PC-9 (cell line): ENCODE results near the gene PTPRF. TPM values are rescaled to one million over a fixed set of nuclear protein-coding genes. Genes with fewer than 3 reads are reported as not detected.

ENCODE experiments used
- BruUV-seq: library from RNA; stranded (reverse); fragments of 400-500 nt; replicated peaks from 2 replicates; lab custom pipeline; 2021; lab: Mats Ljungman, UMichigan
- CTCF ChIA-PET: fragments of 300-600 bp; sonication (Branson Sonifier 250); formaldehyde crosslinking; loops from one replicate; lab custom pipeline; 2022; ENCODE audit warnings: antibody characterized with exemption; lab: Charles Lee
- POLR2A ChIA-PET: fragments of 300-600 bp; sonication (Branson Sonifier 250); formaldehyde crosslinking; loops from one replicate; lab custom pipeline; 2022; ENCODE audit warnings: antibody characterized with exemption; ENCODE audit not compliant: unreplicated experiment; lab: Charles Lee
- DNase-seq, 2 experiments: peaks; one replicate each; pipeline versions ENCODE4 v3.0.0 to v3.0.0-alpha.2; 2015 to 2022; ENCODE audit warnings: mixed read lengths in 1 of 2
- H2AFZ ChIP-seq: fragments of 200-600 bp; sonication (generic); 2 replicates; pipeline ENCODE4 v1.8.1; 2017; ENCODE audit warnings: antibody characterized with exemption
- H3F3A ChIP-seq: fragments of 200-600 bp; sonication (generic); 2 replicates; pipeline ENCODE4 v1.8.1; 2017; ENCODE audit warnings: antibody characterized with exemption, mild to moderate bottlenecking, low read depth; ENCODE audit not compliant: insufficient read depth
- H3K27ac ChIP-seq: fragments of 200-600 bp; sonication (generic); 2 replicates; pipeline ENCODE4 v1.6.1; 2016; ENCODE audit warnings: mixed run types
- H3K27me3 ChIP-seq: fragments of 200-600 bp; sonication (generic); 2 replicates; pipeline ENCODE4 v1.6.1; 2016; ENCODE audit warnings: low read depth, mixed run types; ENCODE audit not compliant: insufficient read depth
- H3K36me3 ChIP-seq: fragments of 200-600 bp; sonication (generic); 2 replicates; pipeline ENCODE4 v1.6.1; 2016; ENCODE audit warnings: low read depth, mixed run types
- H3K4me1 ChIP-seq: fragments of 200-600 bp; sonication (generic); replicated peaks from 2 replicates; pipeline ENCODE4 v1.6.1; 2016; ENCODE audit warnings: mixed run types; ENCODE audit not compliant: insufficient read depth
- H3K4me2 ChIP-seq: fragments of 200-600 bp; sonication (generic); 2 replicates; pipeline ENCODE4 v1.6.1; 2017; ENCODE audit warnings: mixed run types
- H3K4me3 ChIP-seq: fragments of 200-600 bp; sonication (generic); 2 replicates; pipeline ENCODE4 v1.6.1; 2016; ENCODE audit warnings: mixed run types
- H3K79me2 ChIP-seq: fragments of 200-600 bp; sonication (generic); 2 replicates; pipeline ENCODE4 v1.6.1; 2017; ENCODE audit warnings: low read depth, mixed run types
- H3K9me2 ChIP-seq: fragments of 200-600 bp; sonication (generic); 2 replicates; pipeline ENCODE4 v1.8.1; 2017; ENCODE audit warnings: mild to moderate bottlenecking; ENCODE audit not compliant: insufficient read depth
- H3K9me3 ChIP-seq: fragments of 200-600 bp; sonication (generic); 2 replicates; pipeline ENCODE4 v1.8.1; 2016; ENCODE audit warnings: low read depth; ENCODE audit not compliant: insufficient read depth
- H4K20me1 ChIP-seq: fragments of 200-600 bp; sonication (generic); 2 replicates; pipeline ENCODE4 v1.8.1; 2017; ENCODE audit not compliant: insufficient read depth
- EZH2 ChIP-seq: fragments of 200-600 bp; sonication (generic); IDR thresholded peaks from 2 replicates; pipeline ENCODE4 v1.8.0; 2017; ENCODE audit warnings: antibody characterized with exemption, low read depth
- intact Hi-C: fragments of 100-400 bp; cut with micrococcal nuclease; formaldehyde crosslinking; loops from one replicate; pipeline ENCODE4 v1.10.0; 2022; ENCODE audit not compliant: unreplicated experiment
- total RNA-seq: library from RNA; stranded (reverse); gene quantifications from 2 replicates; pipeline ENCODE4 v1.2.3, GENCODE V29; 2021
- TF ChIP-seq, protein P1 (sequence below): fragments of 200-600 bp; sonication (generic); conservative IDR thresholded peaks from 2 replicates; pipeline ENCODE4 v1.6.1; 2017; ENCODE audit warnings: mixed run types, antibody characterized with exemption, mild to moderate bottlenecking, moderate library complexity

Gene PTPRF
- total RNA-seq, 1 experiment from 2014 or later: 359 TPM

DNA sequence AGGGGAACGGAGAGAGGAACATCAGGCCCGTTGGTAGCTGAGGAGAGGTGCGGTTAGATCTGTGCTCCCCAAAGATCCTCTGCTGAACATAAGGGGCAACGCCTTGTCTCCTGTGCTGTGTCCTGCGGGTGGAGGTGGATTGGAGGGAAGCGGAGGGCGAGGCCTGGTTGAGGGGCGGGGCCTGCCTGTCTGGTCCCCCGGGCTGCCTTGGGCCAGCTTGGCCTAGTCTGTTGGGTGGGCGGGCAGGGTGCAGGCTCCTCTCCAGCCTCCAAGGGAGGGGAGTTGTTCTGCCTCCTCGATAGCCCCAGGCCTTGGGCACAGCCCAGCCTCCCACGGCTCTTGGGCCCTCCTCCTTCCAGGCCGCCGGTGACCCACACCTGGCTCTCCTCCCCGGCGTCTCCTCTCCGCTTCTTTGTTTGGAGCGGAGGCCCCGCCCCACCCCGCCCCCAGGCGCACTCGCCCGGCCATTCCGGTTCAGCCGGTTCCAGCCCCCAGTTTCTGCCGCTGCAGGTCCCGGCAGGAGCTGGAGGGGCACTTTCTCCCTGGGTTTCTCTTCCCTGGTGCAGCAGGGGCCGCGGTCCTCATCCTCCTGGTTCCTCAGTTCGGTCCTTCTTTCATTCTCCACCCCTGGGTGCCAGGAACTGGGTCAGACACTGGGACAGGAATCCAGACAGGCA lies 19.4 kb downstream of the PTPRF start:
- Histone ChIP-seq H3K27me3 (no peaks in the 10 kb centered on the region), H2AFZ (no peak overlapping the region), H3K4me3 (peak overlapping the region; percentile 59), H3K9me3 (no peaks in the 10 kb centered on the region), H3K4me2 (peak overlapping the region; percentile 100), H4K20me1 (no peaks in the 10 kb centered on the region), H3K27ac (peak overlapping the region; percentile 88), H3K4me1 (peaks cover 87% of the 10 kb centered on the region), H3K36me3 (peaks cover 7% of the 10 kb centered on the region; the same call in 1 of the 2 replicates), H3K9me2 (no peaks in the 10 kb centered on the region), H3K79me2 (peaks cover 64% of the 10 kb centered on the region), H3F3A (peaks cover 35% of the 10 kb centered on the region)
- intact Hi-C loops: loop anchor here (1.0 to 10.0 kb wide), 4 partner anchors 14 to 285 kb away; partner anchors contain the start of gene KDM4A
- ChIA-PET POLR2A (interaction anchor here (0.6 kb wide), 3 partner anchors 23 to 663 kb away, joined by 4 to 18 read pairs (median 5); no protein-coding TSS in a partner anchor), CTCF (interaction anchor here (0.6 to 0.9 kb wide), 4 partner anchors 13 to 137 kb away, joined by 3 to 5 read pairs (median 3); partner anchors contain the start of gene PTPRF)
- BruUV-seq: no TSS peak
- DNase-seq: peak; percentile 91 to 99
- TF ChIP-seq, protein P1, sequence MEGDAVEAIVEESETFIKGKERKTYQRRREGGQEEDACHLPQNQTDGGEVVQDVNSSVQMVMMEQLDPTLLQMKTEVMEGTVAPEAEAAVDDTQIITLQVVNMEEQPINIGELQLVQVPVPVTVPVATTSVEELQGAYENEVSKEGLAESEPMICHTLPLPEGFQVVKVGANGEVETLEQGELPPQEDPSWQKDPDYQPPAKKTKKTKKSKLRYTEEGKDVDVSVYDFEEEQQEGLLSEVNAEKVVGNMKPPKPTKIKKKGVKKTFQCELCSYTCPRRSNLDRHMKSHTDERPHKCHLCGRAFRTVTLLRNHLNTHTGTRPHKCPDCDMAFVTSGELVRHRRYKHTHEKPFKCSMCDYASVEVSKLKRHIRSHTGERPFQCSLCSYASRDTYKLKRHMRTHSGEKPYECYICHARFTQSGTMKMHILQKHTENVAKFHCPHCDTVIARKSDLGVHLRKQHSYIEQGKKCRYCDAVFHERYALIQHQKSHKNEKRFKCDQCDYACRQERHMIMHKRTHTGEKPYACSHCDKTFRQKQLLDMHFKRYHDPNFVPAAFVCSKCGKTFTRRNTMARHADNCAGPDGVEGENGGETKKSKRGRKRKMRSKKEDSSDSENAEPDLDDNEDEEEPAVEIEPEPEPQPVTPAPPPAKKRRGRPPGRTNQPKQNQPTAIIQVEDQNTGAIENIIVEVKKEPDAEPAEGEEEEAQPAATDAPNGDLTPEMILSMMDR: no peak
- no peak for TF ChIP-seq EZH2

DNA sequence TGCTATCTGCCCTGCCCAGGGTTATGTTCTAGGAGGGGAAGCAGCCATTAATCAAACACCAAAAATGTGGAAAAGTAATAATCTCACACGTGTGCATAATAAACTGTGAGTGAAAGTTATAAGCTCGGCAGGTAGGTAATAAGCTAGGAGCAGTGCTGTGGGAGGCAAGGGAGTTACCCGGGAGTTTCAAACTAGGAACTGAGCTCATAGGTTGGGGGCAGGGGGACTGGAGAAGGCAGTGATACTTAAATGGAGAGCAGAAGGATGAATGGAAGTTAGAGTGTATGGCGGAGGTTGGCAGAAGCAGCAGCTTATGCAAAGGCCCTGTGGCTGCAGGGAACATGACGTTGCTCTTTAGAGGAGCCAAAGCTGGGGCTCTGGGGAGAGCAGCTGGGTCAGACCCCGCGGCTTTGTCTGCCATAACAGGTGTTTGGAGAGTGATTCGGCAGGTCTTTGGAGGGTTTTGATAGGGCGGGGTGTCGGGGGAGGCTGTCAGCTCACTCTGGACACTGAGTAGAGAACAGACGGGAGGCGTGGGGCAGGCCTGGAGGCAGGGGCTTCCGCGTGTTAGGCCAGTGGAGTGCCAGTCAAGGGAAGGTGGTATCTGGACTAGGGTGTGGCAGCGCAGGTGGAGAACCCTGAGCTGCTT lies 20.0 kb downstream of the PTPRF start:
- Histone ChIP-seq H3K9me2 (no peaks in the 10 kb centered on the region), H3K79me2 (peaks cover 61% of the 10 kb centered on the region), H3K36me3 (peaks cover 11% of the 10 kb centered on the region), H3K27ac (peak overlapping the region; percentile 88), H3K27me3 (no peaks in the 10 kb centered on the region), H3F3A (peaks cover 33% of the 10 kb centered on the region), H3K4me3 (peak overlapping the region; percentile 59), H2AFZ (no peak overlapping the region), H4K20me1 (no peaks in the 10 kb centered on the region), H3K4me1 (peaks cover 84% of the 10 kb centered on the region), H3K9me3 (no peaks in the 10 kb centered on the region), H3K4me2 (peak overlapping the region; percentile 100)
- POLR2A ChIA-PET: interaction anchor here (0.6 kb wide), 3 partner anchors 23 to 662 kb away, joined by 4 to 18 read pairs (median 5); no protein-coding TSS in a partner anchor
- TF ChIP-seq, protein P1: no peak
- TF ChIP-seq EZH2: no peak
- BruUV-seq: no TSS peak
- no peak for DNase-seq
- intact Hi-C loops: loop anchor here (1.0 to 10.0 kb wide), 4 partner anchors 14 to 284 kb away; partner anchors contain the start of gene KDM4A
- CTCF ChIA-PET: interaction anchor here (0.7 to 0.9 kb wide), 2 partner anchors 20 to 30 kb away, joined by 3 to 5 read pairs; partner anchors contain the start of gene PTPRF

DNA sequence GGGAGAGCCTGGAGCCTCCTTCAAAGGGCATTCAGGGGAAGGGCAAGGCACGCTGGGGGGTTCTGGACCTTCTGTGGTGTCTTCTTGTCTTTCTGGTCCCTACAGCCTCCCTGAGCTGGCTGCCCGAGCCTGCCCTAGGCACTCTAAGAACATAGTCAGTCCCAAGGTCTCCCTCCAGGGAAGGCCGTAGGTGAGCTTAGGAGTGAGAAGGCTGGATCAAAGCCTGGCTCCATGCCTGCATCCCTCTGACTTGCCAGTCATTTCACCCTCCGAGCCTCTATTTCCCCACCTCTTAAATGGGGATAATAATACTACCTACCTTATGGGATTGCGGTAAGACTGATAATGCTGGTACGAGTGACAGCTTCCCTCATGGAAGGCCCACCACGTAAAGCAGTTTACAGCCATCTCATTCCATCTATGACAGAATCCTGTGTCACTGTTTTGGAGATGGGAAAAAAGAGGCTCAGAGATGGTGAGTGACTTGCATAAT lies 20.8 kb downstream of the PTPRF start:
- ChIA-PET POLR2A (no interaction called here), CTCF (no interaction called here)
- no peak for DNase-seq
- Histone ChIP-seq H3K4me3 (no peak overlapping the region), H3K79me2 (peaks cover 59% of the 10 kb centered on the region), H2AFZ (no peak overlapping the region), H3K9me2 (no peaks in the 10 kb centered on the region), H3F3A (peaks cover 40% of the 10 kb centered on the region), H3K4me2 (0 out of 2 replicates have a peak overlapping the region, but pooled peaks have one; percentile 100), H4K20me1 (no peaks in the 10 kb centered on the region), H3K4me1 (peaks cover 84% of the 10 kb centered on the region), H3K27ac (no peak overlapping the region), H3K27me3 (no peaks in the 10 kb centered on the region), H3K36me3 (peaks cover 15% of the 10 kb centered on the region), H3K9me3 (no peaks in the 10 kb centered on the region)
- intact Hi-C loops: loop anchor here (10.0 kb wide), 1 partner anchor 283 kb away; no protein-coding TSS in a partner anchor
- no peak for TF ChIP-seq EZH2
- TF ChIP-seq, protein P1: no peak
- BruUV-seq: no TSS peak
